GM12873 (cell line): ENCODE results near the gene U2AF1L4.

ENCODE experiments used
- CTCF ChIP-seq: IDR thresholded peaks from 2 replicates; pipeline ENCODE4 v1.5.1; 2012; ENCODE audit warnings: low read depth, mild to moderate bottlenecking, moderate library complexity, low read length, control low read depth; ENCODE audit not compliant: insufficient read depth; ENCODE audit errors: missing control alignments

Gene U2AF1L4

GRCh38 chr19:35777961-35778360, 32.7 kb upstream of the U2AF1L4 start:
- TF ChIP-seq CTCF, result no peak

GRCh38 chr19:35777086-35777841, 32.0 kb upstream of the U2AF1L4 start:
- TF ChIP-seq CTCF, result no peak

- no peak for TF ChIP-seq CTCF
Observed at GRCh38 chr19:35776102-35776788, 31.0 kb upstream of the U2AF1L4 start.

- TF ChIP-seq CTCF, result no peak
Observed at GRCh38 chr19:35775298-35776101, 30.3 kb upstream of the U2AF1L4 start, which contains the start of gene ARHGAP33. ARHGAP33 (plus strand) TSS chr19:35775564; CDS start chr19:35775659, 95 bp downstream.

GRCh38 chr19:35775046-35775297, 29.8 kb upstream of the U2AF1L4 start:
- TF ChIP-seq CTCF, result no peak

GRCh38 chr19:35774274-35775045, 29.2 kb upstream of the U2AF1L4 start:
- TF ChIP-seq CTCF, result no peak
